NT2/D1 (cell line): ENCODE results near the gene CSK.

ENCODE experiments used
- SUZ12 ChIP-seq: IDR thresholded peaks from 2 replicates; pipeline ENCODE4 v1.6.1; 2011; ENCODE audit not compliant: insufficient read length, insufficient read depth; ENCODE audit errors: extremely low read depth
- YY1 ChIP-seq: IDR thresholded peaks from 2 replicates; pipeline ENCODE4 v1.6.1; 2011; ENCODE audit not compliant: insufficient read length, insufficient read depth
- ZNF274 ChIP-seq: IDR thresholded peaks from 2 replicates; pipeline ENCODE4 v1.6.1; 2011; ENCODE audit warnings: mild to moderate bottlenecking, low read depth, low read length

DNA sequence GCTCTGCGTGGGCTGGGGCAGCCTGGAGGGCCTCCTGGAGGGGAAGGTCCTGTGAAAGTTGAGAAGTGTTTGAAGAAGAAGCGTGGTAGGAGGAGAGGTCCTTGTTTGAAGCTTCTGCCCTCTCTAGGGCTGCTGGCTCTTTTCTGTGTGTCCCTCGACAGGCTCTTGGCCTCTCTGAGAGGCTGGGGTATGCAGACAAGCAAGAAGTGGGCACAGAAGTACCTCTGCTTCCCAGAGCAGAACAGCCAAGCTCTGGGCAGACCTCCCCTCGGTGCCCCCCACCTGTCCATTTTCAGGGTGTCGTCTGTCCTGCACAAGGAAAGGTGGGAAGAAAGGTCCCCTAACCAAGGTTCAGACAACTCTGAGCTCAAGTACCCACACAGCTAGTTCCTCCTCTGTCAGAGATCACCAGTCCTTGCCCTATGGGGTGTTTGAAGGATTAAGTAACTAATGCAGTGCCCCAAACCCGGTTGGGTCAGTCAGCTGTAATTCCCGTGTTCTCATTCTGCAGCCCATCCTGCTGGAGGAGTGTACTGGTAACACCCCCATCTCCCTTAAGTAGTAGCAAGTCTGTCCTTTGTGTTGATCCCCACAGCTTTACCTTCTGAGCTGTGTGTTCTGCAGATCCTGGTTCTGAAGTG is 6.3 kb downstream of the CSK start:
- TF ChIP-seq YY1 (no peak), SUZ12 (no peak), ZNF274 (no peak)
